ENCODE results near the gene COL21A1. TPM values are rescaled to one million over a fixed set of nuclear protein-coding genes. Genes with fewer than 3 reads are reported as not detected.

The COL21A1 gene
- total RNA-seq: not detected in 2 replicates

DNA sequence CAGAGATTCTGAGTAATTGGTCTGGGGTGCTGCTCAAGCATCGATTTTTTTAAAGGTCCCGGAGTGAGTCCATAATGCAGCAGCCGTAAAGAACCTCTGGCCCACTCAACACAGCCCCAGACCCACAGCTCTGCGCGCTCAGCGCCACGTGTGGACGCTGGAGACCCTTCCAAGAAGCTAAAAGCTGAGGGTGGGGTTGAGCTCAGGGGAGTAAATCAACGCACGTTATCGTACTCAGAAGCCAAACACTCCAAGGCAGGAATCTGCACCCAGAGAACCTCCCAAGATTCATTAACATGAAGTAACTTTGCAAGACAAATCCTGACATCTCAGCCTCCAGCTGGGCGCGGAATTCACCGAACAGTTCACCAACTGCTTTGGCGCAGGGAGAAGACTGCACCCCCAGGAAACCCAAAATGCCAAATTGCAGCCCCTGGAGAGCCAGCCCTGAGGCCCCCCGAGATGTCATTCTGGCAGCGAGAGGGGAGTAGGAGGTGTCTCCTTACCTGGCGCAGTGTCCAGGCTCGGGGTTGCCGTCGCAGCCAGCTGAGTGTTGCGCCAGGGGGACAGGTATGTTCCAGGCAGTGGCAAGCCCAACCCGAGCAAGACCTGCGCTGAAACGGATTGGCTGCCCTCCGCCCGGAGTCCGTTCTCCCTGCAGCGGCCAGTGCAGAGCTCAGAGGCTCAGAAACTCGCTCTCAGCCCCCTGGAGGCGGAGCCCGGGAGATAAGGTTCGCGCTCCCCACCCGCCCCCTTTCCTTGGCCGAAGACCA is at the start of gene COL21A1:
COL21A1 (minus strand) TSS at position 700 of the 773 bp plus-strand sequence. CDS start 64,962 bp downstream, outside the sequence.
- Mint-ChIP-seq H3K9me3 (no peaks in the 10 kb centered on the region), H3K4me3 (no peak within 1 kb of the TSS), H3K27ac (no peak within 1 kb of the TSS), H3K27me3 (peaks cover 3% of the 10 kb centered on the region), H3K36me3 (ENCODE audit: low read depth) (no peaks in the 10 kb centered on the region), H3K4me1 (no peaks in the 10 kb centered on the region)
- ATAC-seq (ENCODE audit: low read depth) (no peak), DNase-seq (no peak)
- CTCF ChIA-PET: no interaction called here
- POLR2A ChIA-PET: no interaction called here
- intact Hi-C loops (cut with micrococcal nuclease): no loop called here
- TF ChIP-seq, protein P1, sequence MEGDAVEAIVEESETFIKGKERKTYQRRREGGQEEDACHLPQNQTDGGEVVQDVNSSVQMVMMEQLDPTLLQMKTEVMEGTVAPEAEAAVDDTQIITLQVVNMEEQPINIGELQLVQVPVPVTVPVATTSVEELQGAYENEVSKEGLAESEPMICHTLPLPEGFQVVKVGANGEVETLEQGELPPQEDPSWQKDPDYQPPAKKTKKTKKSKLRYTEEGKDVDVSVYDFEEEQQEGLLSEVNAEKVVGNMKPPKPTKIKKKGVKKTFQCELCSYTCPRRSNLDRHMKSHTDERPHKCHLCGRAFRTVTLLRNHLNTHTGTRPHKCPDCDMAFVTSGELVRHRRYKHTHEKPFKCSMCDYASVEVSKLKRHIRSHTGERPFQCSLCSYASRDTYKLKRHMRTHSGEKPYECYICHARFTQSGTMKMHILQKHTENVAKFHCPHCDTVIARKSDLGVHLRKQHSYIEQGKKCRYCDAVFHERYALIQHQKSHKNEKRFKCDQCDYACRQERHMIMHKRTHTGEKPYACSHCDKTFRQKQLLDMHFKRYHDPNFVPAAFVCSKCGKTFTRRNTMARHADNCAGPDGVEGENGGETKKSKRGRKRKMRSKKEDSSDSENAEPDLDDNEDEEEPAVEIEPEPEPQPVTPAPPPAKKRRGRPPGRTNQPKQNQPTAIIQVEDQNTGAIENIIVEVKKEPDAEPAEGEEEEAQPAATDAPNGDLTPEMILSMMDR (IDR thresholded peaks at IDR 0.05): no peak

GRCh38 chr6:56293781-56294180 is 46.4 kb upstream of the COL21A1 start:
- Mint-ChIP-seq H3K9me3 (no peaks in the 10 kb centered on the region), H3K4me1 (no peaks in the 10 kb centered on the region), H3K36me3 (ENCODE audit: low read depth) (no peaks in the 10 kb centered on the region), H3K27me3 (no peaks in the 10 kb centered on the region), H3K4me3 (no peak overlapping the region), H3K27ac (no peak overlapping the region)
- ChIA-PET CTCF (no interaction called here), POLR2A (no interaction called here)
- DNase-seq: no peak
- TF ChIP-seq, protein P1 (IDR thresholded peaks at IDR 0.05): no peak
- intact Hi-C loops (cut with micrococcal nuclease): no loop called here
- ATAC-seq (ENCODE audit: low read depth): no peak

GRCh38 chr6:56292505-56293181 is 45.3 kb upstream of the COL21A1 start:
- Mint-ChIP-seq H3K9me3 (no peaks in the 10 kb centered on the region), H3K4me3 (no peak overlapping the region), H3K4me1 (no peaks in the 10 kb centered on the region), H3K27me3 (no peaks in the 10 kb centered on the region), H3K36me3 (ENCODE audit: low read depth) (no peaks in the 10 kb centered on the region), H3K27ac (no peak overlapping the region)
- CTCF ChIA-PET: no interaction called here
- DNase-seq (no peak), ATAC-seq (ENCODE audit: low read depth) (no peak)
- intact Hi-C loops (cut with micrococcal nuclease): no loop called here
- POLR2A ChIA-PET: no interaction called here
- TF ChIP-seq, protein P1 (IDR thresholded peaks at IDR 0.05): no peak

DNA sequence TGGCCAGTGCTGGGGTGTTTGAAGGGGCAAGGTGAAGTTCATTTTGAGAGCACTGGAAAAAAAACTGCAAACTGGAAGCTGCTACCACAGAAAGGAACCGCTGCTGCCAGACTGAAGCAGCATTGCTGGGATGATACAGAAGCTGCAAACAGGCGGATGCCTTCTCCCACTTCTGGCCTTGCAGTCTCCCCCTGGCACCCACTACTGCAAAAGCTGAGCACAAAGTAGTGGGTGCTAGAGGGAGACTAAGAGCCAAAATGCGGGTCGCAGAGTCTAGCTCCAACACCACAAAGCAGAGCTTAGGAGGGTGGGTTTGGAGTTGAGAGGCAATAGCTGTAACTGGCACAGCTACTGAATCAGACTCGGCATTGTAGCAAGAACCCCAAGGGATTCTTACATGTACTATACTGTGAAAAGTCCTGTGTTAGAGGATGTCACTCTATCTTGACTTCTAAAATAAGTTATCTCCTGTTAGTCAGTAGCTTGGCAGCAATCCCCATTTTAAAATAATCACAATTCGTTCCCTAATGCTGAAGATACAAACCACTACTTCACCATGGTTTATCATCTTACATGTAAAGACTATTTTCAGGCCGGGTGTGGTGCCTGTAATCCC is 44.0 kb upstream of the COL21A1 start:
- H3K9me3 Mint-ChIP-seq: peaks cover 2% of the 10 kb centered on the region
- no peaks in the 10 kb centered on the region for H3K36me3 Mint-ChIP-seq (ENCODE audit: low read depth)
- CTCF ChIA-PET: no interaction called here
- no peak overlapping the region for H3K4me3 Mint-ChIP-seq
- TF ChIP-seq, protein P1 (IDR thresholded peaks at IDR 0.05): no peak
- DNase-seq: no peak
- H3K4me1 Mint-ChIP-seq: no peaks in the 10 kb centered on the region
- intact Hi-C loops (cut with micrococcal nuclease): no loop called here
- POLR2A ChIA-PET: no interaction called here
- ATAC-seq (ENCODE audit: low read depth): no peak
- no peak overlapping the region for H3K27ac Mint-ChIP-seq
- H3K27me3 Mint-ChIP-seq: no peaks in the 10 kb centered on the region

DNA sequence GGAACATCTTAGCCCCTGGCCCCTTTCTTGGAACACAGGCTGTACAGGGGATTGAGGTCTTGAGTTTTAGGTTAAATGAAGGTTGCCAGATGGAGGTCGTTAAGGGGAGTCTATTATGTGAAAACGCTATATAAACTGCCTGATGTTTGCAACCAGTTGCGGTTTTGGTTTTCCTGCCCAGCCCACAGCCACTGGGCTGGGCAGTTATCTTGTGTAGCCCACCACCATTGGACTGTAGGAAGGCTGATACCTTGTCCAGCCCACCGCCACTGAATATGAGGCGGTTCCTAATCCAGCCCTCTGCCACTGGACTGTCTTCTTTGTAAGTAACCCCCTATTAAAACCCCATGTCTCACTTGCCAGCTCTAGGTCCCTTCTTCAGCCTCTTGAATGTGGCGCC is 42.3 kb upstream of the COL21A1 start:
- intact Hi-C loops (cut with micrococcal nuclease): no loop called here

More for the DNA sequence above, 42.3 kb upstream of the COL21A1 start:
- POLR2A ChIA-PET: no interaction called here
- no peak for DNase-seq
- H3K36me3 Mint-ChIP-seq (ENCODE audit: low read depth): no peaks in the 10 kb centered on the region
- no peak overlapping the region for H3K27ac Mint-ChIP-seq
- CTCF ChIA-PET: no interaction called here
- H3K4me3 Mint-ChIP-seq: no peak overlapping the region
- peaks cover 2% of the 10 kb centered on the region for H3K9me3 Mint-ChIP-seq
- H3K4me1 Mint-ChIP-seq: no peaks in the 10 kb centered on the region
- ATAC-seq (ENCODE audit: low read depth): no peak
- TF ChIP-seq, protein P1 (IDR thresholded peaks at IDR 0.05): no peak
- H3K27me3 Mint-ChIP-seq: no peaks in the 10 kb centered on the region
